Activated CD8-positive, alpha-beta T cell treated with anti-CD3 and anti-CD28 coated beads, Interleukin-2, amount 10 ng/mL, durations not matched to agents 7 days and 5 days (primary cell): ENCODE measurements around the gene DDI2. TPM values are rescaled to one million over a fixed set of nuclear protein-coding genes. Genes with fewer than 3 reads are reported as not detected.

Source experiments
- ATAC-seq: fragments of 150-1000 bp; cut with Tn5 transposase; one replicate; pipeline ENCODE4 v1.10.0; 2021; ENCODE audit warnings: moderate library complexity
- CTCF ChIA-PET: fragments of 350-600 bp; sonication (Branson Sonifier 250); formaldehyde crosslinking; loops from one replicate; lab custom pipeline; 2021; ENCODE audit warnings: antibody characterized with exemption; lab: Charles Lee
- POLR2A ChIA-PET: fragments of 350-600 bp; sonication (Branson Sonifier 250); formaldehyde crosslinking; loops from one replicate; lab custom pipeline; 2021; ENCODE audit warnings: antibody characterized with exemption; lab: Charles Lee
- DNase-seq: peaks from one replicate; pipeline ENCODE4 v3.0.0-alpha.2; 2020
- H3K27ac Mint-ChIP-seq: one replicate; pipeline ENCODE4 v1.8.0; 2021; ENCODE audit warnings: mild to moderate bottlenecking, mixed read lengths
- H3K27me3 Mint-ChIP-seq: one replicate; pipeline ENCODE4 v1.8.0; 2021; ENCODE audit warnings: low read depth, mixed read lengths
- H3K36me3 Mint-ChIP-seq: one replicate; pipeline ENCODE4 v1.8.0; 2021; ENCODE audit warnings: low read depth, mixed read lengths
- H3K4me1 Mint-ChIP-seq: one replicate; pipeline ENCODE4 v1.8.0; 2021; ENCODE audit warnings: low read depth, mixed read lengths
- H3K4me3 Mint-ChIP-seq: one replicate; pipeline ENCODE4 v1.8.0; 2021; ENCODE audit warnings: mild to moderate bottlenecking, mixed read lengths
- H3K9me3 Mint-ChIP-seq: one replicate; pipeline ENCODE4 v1.8.0; 2022; ENCODE audit warnings: mixed read lengths; ENCODE audit not compliant: insufficient read depth
- total RNA-seq, 2 experiments: library from RNA; stranded (reverse); gene quantifications; one replicate each; pipeline ENCODE4 v1.2.3, GENCODE V29; 2021

Gene DDI2
- 10 to 100 TPM; 28.8 to 31.1 TPM for total RNA-seq

DNA sequence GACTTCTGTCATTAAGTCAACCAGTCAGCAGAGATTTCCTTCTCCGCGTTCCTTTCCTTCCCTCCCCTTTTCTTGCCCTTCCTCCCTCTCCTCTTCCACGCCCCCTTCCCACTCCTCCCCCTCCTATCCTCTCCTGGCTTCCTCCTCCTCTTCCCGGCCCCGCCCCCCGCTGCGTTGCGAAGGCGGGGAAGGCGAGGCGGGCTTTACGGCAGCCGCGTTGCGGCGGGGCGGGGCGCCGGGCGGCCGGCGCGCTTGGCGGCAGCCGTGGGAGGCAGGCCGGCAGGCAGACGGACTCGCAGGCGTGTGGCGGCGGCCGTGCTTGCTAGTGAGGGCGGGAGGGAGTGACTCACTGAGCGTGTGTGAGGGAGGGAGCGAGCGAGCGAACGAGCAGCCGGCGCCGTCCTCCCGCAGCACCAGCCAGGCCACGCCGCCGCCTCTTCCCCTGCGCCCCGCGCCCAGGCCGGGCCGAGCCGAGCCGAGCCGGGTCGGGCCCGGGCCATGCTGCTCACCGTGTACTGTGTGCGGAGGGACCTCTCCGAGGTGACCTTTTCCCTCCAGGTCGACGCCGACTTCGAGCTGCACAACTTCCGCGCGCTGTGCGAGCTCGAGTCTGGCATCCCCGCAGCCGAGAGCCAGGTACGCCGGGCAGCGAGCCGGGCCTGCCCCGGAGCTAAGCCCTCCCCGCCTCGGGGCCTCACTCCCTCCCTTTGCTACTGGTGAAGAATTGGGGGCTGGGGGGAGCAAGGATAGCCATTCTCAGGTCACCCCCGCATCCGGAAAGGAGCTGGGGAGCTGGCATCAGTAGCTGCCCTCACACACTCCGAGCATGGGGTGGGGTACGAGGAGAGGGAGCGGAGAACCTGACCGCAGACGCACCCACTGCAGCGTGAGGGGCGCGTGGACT lies at the start of gene DDI2:
DDI2 (plus strand) TSS at position 286 of the 904 bp plus-strand sequence; CDS start at position 499, 213 bp downstream.
- Mint-ChIP-seq H3K9me3 (no peaks in the 10 kb centered on the region), H3K4me3 (peak within 1 kb of the TSS; percentile 93), H3K36me3 (peaks cover 12% of the 10 kb centered on the region), H3K27me3 (no peaks in the 10 kb centered on the region), H3K27ac (peak within 1 kb of the TSS; percentile 85), H3K4me1 (peaks cover 37% of the 10 kb centered on the region)
- peak; percentile 94 for ATAC-seq
- ChIA-PET CTCF (interaction anchor here (0.8 to 3.3 kb wide), 5 partner anchors 14 to 124 kb away, joined by 3 to 15 read pairs (median 6); no protein-coding TSS in a partner anchor), POLR2A (interaction anchor here (0.6 to 1.8 kb wide), 11 partner anchors 10 to 348 kb away, joined by 3 to 16 read pairs (median 4); no protein-coding TSS in a partner anchor)
- peak; percentile 94 for DNase-seq

DNA sequence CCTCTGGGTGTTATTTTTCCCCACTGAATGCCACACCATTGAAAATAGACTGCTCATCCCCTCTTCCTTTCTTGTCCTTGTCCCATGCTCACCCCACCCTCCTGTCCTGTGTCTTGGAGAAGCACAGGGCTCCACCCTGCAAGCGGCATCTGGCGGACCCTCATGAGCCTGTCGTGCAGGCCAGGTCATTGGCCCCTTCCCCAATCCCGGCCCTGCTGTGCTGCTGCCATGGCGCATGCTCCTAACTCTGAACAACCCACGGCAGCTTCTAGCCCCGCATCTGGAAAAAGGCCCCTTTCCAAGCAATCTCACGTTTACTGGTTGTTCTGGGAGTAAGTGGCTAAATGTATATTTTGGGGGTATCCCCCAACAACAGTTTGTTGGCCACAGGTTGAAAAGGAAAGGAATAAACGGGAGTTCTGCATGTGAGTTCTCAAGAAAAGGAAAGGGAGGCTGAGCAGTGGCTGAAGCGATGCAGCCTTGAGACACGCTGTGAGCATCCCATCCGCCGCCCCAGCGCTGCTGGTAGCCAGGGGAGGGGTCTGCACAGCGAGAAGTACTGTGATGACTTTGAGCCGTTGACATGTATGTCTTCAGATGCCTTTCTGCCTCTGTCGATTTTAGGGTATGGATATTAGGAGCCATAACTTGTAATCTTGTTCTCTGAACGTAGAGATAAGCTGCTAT lies 48.7 kb upstream of the DDI2 start:
- Mint-ChIP-seq H3K4me3 (no peak overlapping the region), H3K36me3 (peaks cover 66% of the 10 kb centered on the region), H3K27me3 (no peaks in the 10 kb centered on the region), H3K4me1 (no peaks in the 10 kb centered on the region), H3K27ac (no peak overlapping the region), H3K9me3 (no peaks in the 10 kb centered on the region)
- CTCF ChIA-PET = no interaction called here
- no peak for ATAC-seq
- POLR2A ChIA-PET = no interaction called here
- DNase-seq = no peak

DNA sequence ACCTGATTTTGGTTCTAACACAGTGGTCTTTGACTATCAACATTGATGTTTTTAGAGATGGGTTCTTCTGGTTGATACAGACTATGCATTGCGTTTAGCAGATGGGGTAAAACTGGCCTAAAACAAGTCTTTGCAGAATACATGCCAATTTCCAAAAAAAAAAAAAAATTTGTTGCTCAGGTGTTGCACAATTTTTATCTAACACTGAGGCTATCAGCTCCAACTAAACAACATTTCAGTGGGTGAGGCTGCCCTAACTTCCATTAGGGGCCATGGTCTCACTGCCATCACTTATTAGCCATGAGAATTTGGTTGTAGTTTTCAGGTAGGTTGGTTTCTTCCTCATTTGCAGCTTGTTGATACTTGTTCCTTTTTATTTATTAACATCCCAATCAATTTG lies 46.4 kb upstream of the DDI2 start:
- DNase-seq (no peak), ATAC-seq (no peak)
- Mint-ChIP-seq H3K4me3 (no peak overlapping the region), H3K36me3 (peaks cover 64% of the 10 kb centered on the region), H3K9me3 (no peaks in the 10 kb centered on the region), H3K27me3 (no peaks in the 10 kb centered on the region), H3K27ac (no peak overlapping the region), H3K4me1 (no peaks in the 10 kb centered on the region)
- ChIA-PET CTCF (interaction anchor here (0.6 to 1.1 kb wide), 2 partner anchors 48 to 171 kb away, joined by 3 read pairs; no protein-coding TSS in a partner anchor), POLR2A (no interaction called here)

DNA sequence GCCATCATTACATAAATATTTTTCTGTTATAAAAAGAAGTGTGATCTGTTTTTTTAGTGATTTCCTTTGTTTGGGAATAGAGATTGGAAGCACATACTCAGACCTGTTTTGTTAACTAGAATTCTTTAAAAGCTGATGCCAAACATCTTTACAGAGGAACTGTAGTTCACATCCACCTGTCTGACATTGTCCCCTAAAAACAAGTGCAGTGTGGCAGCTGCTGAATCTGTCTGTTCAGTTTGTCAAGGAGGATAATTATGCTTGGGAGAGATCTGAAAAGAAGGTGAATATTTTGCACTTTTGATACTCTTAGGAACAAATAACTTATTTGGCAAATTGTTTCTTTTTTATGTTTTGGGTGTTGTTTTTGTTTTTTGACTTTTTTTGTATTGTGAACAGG lies 46.0 kb upstream of the DDI2 start:
- ChIA-PET CTCF (interaction anchor here (0.6 to 1.1 kb wide), 2 partner anchors 48 to 170 kb away, joined by 3 read pairs; no protein-coding TSS in a partner anchor), POLR2A (no interaction called here)

DNA sequence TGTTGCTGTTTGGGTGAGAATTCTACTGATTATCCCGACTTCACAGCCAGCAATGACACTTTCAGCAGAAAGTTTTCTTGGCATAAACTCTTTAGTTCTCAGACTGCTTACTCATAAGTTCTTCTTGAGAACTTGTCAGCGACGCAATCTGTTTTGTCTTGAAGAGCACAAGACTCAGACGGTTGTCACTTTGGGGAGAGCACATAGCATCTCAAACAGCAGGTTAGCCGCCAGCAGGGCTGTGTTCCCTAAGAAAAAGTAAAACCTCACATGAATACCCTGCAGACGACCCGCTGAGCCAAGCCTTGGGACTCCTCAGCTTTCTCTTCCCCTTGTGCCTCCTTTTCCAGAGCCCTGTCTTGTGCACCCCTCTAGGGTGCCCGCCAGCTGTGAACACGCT lies 43.8 kb upstream of the DDI2 start:
- Mint-ChIP-seq H3K4me3 (no peak overlapping the region), H3K27ac (no peak overlapping the region), H3K4me1 (peaks cover 16% of the 10 kb centered on the region), H3K9me3 (no peaks in the 10 kb centered on the region), H3K27me3 (no peaks in the 10 kb centered on the region), H3K36me3 (peaks cover 46% of the 10 kb centered on the region)
- CTCF ChIA-PET = no interaction called here
- POLR2A ChIA-PET = no interaction called here
- no peak for ATAC-seq
- no peak for DNase-seq

More for the DNA sequence above, 46.0 kb upstream of the DDI2 start:
- no peaks in the 10 kb centered on the region for H3K4me1 Mint-ChIP-seq
- H3K27me3 Mint-ChIP-seq = no peaks in the 10 kb centered on the region
- peaks cover 60% of the 10 kb centered on the region for H3K36me3 Mint-ChIP-seq
- H3K27ac Mint-ChIP-seq = no peak overlapping the region
- H3K9me3 Mint-ChIP-seq = no peaks in the 10 kb centered on the region
- no peak overlapping the region for H3K4me3 Mint-ChIP-seq
- DNase-seq (no peak), ATAC-seq (no peak)

DNA sequence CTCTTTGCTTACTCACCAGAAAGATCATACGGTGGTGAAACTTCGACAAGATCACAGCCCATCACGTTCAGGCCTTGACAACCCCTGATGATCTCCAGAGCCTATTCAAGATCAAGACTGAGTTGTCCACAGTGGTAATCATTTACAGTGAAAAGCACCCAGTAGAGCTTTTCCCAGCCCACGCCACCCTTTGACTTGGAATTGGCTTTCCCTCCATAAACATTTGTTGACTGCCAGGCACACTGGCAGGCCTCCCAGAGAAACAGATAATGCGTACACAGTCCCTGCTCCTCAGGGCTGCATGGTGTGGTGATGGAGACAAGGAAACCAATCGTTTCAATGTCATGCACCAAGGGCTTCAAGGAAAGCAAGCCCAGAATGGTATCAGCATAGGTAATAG lies 42.5 kb upstream of the DDI2 start:
- no peaks in the 10 kb centered on the region for H3K27me3 Mint-ChIP-seq
- ChIA-PET POLR2A (no interaction called here), CTCF (interaction anchor here (0.7 kb wide), 1 partner anchor 14 kb away, joined by 3 read pairs; no protein-coding TSS in a partner anchor)
- no peaks in the 10 kb centered on the region for H3K9me3 Mint-ChIP-seq
- peaks cover 45% of the 10 kb centered on the region for H3K36me3 Mint-ChIP-seq
- no peak for DNase-seq
- H3K27ac Mint-ChIP-seq = no peak overlapping the region
- H3K4me3 Mint-ChIP-seq = no peak overlapping the region
- peaks cover 28% of the 10 kb centered on the region for H3K4me1 Mint-ChIP-seq
- no peak for ATAC-seq

DNA sequence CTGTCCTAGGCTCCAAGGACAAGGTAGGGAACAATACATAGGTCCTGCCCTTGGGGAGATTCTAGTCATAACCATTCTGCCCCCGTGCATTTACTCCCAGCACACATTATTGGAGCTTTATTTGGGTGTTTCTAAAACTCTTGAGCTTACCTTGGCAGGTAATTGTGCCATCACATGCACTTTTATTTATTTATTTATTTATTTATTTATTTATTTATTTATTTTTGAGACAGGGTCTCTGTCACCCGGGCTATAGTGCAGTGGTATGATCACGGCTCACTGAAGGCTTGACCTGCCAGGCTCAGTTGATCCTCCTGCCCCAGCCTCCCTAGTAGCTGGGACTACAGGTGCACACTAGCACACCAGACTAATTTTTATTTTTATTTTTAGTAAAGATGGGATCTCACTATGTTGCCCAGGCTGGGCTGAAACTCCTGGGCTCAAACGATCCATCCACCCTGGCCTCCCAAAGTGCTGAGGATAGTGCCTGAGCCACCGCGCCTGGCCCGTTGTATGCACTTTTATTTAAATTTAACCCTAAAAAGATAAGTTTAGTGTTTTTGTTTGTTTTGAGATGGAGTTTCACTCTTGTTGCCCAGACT lies 41.6 kb upstream of the DDI2 start:
- Mint-ChIP-seq H3K27me3 (no peaks in the 10 kb centered on the region), H3K4me1 (peaks cover 34% of the 10 kb centered on the region), H3K27ac (no peak overlapping the region), H3K4me3 (no peak overlapping the region), H3K9me3 (no peaks in the 10 kb centered on the region), H3K36me3 (peaks cover 44% of the 10 kb centered on the region)
- CTCF ChIA-PET = no interaction called here
- POLR2A ChIA-PET = interaction anchor here (0.6 kb wide), 1 partner anchor 37 kb away, joined by 3 read pairs; no protein-coding TSS in a partner anchor
- DNase-seq (no peak), ATAC-seq (no peak)

DNA sequence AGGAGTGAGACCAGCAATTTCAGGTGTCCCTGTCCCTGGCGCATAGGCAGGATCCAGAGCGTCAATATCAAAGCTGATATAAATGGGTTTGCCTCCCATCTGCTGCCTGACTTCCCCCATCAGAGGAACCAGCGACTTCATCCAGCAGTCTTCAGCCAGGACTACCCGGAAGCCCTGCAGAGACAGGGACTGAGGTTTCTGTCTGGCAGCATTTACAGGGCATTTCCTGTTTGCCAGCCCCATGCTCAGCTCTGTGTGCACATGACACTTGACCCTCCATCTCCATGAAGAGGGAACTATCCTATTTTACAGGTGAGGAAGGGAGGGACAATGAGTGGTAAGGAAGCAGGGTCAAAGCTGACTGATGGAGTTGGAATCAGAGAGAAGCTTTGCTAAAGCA lies 39.6 kb upstream of the DDI2 start:
- ATAC-seq (peak; percentile 52), DNase-seq (peak; percentile 48)
- H3K9me3 Mint-ChIP-seq = no peaks in the 10 kb centered on the region
- peak overlapping the region; percentile 95 for H3K27ac Mint-ChIP-seq
- peaks cover 32% of the 10 kb centered on the region for H3K36me3 Mint-ChIP-seq
- no peaks in the 10 kb centered on the region for H3K27me3 Mint-ChIP-seq
- ChIA-PET POLR2A (interaction anchor here (3.0 kb wide), 1 partner anchor 40 kb away, joined by 16 read pairs; the partner anchor contains the start of gene DDI2), CTCF (interaction anchor here (1.0 to 1.9 kb wide), 2 partner anchors 32 to 164 kb away, joined by 3 to 4 read pairs; no protein-coding TSS in a partner anchor)
- peak overlapping the region; percentile 43 for H3K4me3 Mint-ChIP-seq
- H3K4me1 Mint-ChIP-seq = peaks cover 38% of the 10 kb centered on the region

DNA sequence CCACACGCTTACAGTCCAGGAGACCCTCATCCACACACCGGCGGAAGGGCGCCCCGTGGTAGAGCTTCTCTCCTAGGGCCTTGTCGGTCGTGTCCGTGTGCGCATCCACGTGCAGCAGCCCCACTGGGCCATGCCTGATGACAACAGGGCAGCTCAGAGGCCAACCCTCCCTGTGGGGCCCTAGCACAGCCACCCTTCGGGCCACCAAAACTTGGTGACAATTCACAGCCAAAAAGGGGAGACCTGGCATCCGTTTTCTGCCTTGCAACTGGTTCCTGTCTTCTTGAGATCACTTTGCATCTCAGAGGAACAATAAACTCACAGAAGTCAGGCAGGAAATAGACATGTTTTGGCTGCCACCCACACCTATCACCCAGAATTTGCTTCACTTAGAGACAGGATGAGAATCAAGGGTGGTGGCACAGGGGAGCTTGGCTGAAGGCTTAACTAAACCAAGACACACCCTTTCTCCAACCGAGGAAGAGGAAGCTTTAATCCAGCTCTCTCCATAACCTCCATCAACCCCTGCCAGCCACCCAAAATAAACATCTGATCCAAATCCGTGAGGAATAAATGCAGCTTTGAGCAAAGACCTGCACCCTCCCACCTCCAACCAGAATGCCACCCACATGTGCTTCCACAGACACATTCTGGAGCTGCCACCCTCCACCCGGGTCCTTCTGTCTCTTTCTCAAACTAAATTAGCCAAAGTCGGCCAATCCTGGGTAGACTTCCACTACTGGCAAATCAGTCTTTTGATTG lies 38.2 kb upstream of the DDI2 start:
- H3K4me3 Mint-ChIP-seq = peak overlapping the region; percentile 23
- peak overlapping the region; percentile 95 for H3K27ac Mint-ChIP-seq
- H3K27me3 Mint-ChIP-seq = no peaks in the 10 kb centered on the region
- peaks cover 30% of the 10 kb centered on the region for H3K36me3 Mint-ChIP-seq
- H3K9me3 Mint-ChIP-seq = no peaks in the 10 kb centered on the region
- peak; percentile 74 for ATAC-seq
- ChIA-PET CTCF (interaction anchor here (1.1 to 1.9 kb wide), 4 partner anchors 16 to 163 kb away, joined by 3 to 5 read pairs (median 4); no protein-coding TSS in a partner anchor), POLR2A (interaction anchor here (0.5 to 3.0 kb wide), 8 partner anchors 10 to 118 kb away, joined by 3 to 16 read pairs (median 4); partner anchors contain the start of genes DDI2 and DNAJC16)
- DNase-seq = peak; percentile 58
- H3K4me1 Mint-ChIP-seq = peaks cover 50% of the 10 kb centered on the region

DNA sequence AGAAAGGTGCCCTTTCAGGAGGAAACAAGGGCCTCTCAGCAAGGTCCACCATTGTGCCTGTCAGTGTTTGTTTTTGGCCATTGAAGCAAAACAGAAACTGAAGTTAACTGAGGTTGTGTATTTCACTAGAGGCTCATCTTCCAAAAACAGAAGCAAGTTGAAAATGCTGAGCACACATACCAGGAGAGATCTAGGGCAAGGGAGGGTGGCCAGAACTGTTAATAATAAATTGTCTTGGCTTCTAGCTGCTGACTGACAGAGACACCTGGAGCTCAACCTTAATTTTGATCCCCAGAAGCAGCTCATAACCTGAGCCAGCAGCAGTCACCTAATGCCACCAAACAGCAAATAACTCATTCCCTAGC lies 37.6 kb upstream of the DDI2 start:
- peaks cover 54% of the 10 kb centered on the region for H3K4me1 Mint-ChIP-seq
- peak; percentile 21 for ATAC-seq
- CTCF ChIA-PET = interaction anchor here (1.1 to 1.3 kb wide), 3 partner anchors 15 to 162 kb away, joined by 3 to 5 read pairs (median 3); no protein-coding TSS in a partner anchor
- no peaks in the 10 kb centered on the region for H3K27me3 Mint-ChIP-seq
- peaks cover 25% of the 10 kb centered on the region for H3K36me3 Mint-ChIP-seq
- POLR2A ChIA-PET = interaction anchor here (0.5 to 3.0 kb wide), 7 partner anchors 9 to 118 kb away, joined by 3 to 16 read pairs (median 5); partner anchors contain the start of genes DDI2 and DNAJC16
- peak overlapping the region; percentile 95 for H3K27ac Mint-ChIP-seq
- DNase-seq = no peak
- peak overlapping the region; percentile 23 for H3K4me3 Mint-ChIP-seq
- H3K9me3 Mint-ChIP-seq = no peaks in the 10 kb centered on the region
